Astrocyte (in vitro differentiated cells and primary cell): ENCODE measurements around the gene SULT1A2.

Source experiments
- CTCF ChIP-seq: IDR thresholded peaks from 2 replicates; pipeline ENCODE4 v1.5.1; 2011; ENCODE audit warnings: low read depth, mild to moderate bottlenecking, inconsistent platforms, low read length, moderate library complexity; ENCODE audit not compliant: insufficient read depth
- EZH2 ChIP-seq: IDR thresholded peaks from 2 replicates; pipeline ENCODE4 v1.6.1; 2012; ENCODE audit warnings: mild to moderate bottlenecking, low read length, inconsistent platforms; ENCODE audit not compliant: insufficient read depth

- no peak for TF ChIP-seq CTCF
- TF ChIP-seq EZH2: no peak
Observed at GRCh38 chr16:28569968-28570752, 26.7 kb downstream of the SULT1A2 start.
